Measurements from ENCODE around the gene KIF19.

Gene KIF19

DNA sequence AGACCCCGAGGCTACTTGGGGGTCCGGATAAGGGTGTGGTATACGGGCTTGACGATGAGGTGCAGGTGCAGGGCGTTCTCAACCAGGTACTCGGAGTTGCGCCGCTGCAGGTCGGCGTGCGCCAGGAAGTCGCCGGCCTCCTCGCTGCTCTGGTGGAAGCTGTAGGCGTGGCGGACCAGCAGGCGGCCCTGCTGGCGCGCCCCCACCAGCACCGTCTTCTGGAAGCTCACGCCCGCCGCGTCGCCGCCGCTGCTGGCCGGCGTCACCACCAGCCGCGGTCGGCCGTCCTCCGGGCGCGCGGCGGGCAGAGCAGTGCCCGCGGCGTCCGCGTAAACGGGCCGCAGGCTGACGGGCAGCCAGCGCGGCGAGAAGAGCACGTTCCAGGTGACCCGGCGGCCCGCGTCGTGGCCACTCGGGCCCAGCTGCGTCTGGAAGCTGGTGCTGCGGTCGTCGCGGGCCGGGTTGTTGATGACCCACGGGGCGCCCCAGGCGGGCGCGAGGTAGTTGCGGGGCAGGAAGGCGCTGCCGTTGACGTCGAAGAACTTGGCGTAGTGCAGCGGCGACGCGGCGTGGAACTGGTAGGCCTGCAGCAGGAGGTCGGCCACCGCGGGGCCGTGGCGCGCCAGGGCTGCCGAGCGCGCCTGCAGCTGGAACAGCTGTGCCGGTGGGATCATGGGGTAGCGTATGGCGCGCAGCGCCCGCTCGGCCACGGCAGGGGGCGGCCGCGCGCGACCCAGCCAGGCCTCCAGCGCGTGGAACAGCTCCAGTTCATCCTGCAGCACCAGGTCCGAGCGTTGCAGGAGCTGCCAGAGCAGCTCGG lies 30.8 kb downstream of the KIF19 start:
- ATAC-seq = no peak
- TF ChIP-seq BACH2 (CRISPR knock-in tag; IDR thresholded peaks at IDR 0.05; ENCODE audit: borderline replicate concordance) (no peak), ZC3H10 (CRISPR knock-in tag; IDR thresholded peaks at IDR 0.05) (no peak), ZNF565 (CRISPR knock-in tag; conservative IDR thresholded peaks at IDR 0.05; ENCODE audit: low read depth) (no peak)
- TF ChIP-seq, protein P1, sequence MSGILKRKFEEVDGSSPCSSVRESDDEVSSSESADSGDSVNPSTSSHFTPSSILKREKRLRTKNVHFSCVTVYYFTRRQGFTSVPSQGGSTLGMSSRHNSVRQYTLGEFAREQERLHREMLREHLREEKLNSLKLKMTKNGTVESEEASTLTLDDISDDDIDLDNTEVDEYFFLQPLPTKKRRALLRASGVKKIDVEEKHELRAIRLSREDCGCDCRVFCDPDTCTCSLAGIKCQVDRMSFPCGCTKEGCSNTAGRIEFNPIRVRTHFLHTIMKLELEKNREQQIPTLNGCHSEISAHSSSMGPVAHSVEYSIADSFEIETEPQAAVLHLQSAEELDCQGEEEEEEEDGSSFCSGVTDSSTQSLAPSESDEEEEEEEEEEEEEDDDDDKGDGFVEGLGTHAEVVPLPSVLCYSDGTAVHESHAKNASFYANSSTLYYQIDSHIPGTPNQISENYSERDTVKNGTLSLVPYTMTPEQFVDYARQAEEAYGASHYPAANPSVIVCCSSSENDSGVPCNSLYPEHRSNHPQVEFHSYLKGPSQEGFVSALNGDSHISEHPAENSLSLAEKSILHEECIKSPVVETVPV (CRISPR knock-in tag; IDR thresholded peaks at IDR 0.05) = no peak
- TF ChIP-seq, protein P2, sequence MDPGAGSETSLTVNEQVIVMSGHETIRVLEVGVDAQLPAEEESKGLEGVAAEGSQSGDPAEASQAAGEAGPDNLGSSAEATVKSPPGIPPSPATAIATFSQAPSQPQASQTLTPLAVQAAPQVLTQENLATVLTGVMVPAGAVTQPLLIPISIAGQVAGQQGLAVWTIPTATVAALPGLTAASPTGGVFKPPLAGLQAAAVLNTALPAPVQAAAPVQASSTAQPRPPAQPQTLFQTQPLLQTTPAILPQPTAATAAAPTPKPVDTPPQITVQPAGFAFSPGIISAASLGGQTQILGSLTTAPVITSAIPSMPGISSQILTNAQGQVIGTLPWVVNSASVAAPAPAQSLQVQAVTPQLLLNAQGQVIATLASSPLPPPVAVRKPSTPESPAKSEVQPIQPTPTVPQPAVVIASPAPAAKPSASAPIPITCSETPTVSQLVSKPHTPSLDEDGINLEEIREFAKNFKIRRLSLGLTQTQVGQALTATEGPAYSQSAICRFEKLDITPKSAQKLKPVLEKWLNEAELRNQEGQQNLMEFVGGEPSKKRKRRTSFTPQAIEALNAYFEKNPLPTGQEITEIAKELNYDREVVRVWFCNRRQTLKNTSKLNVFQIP (CRISPR knock-in tag; IDR thresholded peaks at IDR 0.05; ENCODE audit: borderline replicate concordance, low read depth) = no peak

DNA sequence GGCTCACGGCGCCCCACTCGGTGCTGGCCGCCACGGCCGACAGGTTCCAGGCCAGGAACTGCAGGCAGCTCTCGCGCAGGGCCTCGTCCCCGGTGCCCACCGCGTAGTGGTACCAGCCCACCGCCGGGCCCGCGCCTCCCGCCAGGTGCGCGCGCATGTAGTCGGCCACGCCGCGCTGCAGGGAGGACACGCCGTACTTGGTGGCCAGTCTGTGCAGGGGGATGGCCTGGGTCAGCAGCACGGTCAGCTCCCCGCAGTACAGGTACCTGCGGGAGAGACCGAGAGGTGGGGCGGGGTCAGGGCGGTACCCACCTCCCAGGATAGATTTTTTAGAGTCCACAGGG lies 31.4 kb downstream of the KIF19 start:
- no peak for TF ChIP-seq ARNTL (CRISPR knock-in tag; IDR thresholded peaks at IDR 0.05; ENCODE audit: borderline replicate concordance, low read depth)
- no peak for TF ChIP-seq ZNF565 (CRISPR knock-in tag; conservative IDR thresholded peaks at IDR 0.05; ENCODE audit: low read depth)
- TF ChIP-seq, protein P3, sequence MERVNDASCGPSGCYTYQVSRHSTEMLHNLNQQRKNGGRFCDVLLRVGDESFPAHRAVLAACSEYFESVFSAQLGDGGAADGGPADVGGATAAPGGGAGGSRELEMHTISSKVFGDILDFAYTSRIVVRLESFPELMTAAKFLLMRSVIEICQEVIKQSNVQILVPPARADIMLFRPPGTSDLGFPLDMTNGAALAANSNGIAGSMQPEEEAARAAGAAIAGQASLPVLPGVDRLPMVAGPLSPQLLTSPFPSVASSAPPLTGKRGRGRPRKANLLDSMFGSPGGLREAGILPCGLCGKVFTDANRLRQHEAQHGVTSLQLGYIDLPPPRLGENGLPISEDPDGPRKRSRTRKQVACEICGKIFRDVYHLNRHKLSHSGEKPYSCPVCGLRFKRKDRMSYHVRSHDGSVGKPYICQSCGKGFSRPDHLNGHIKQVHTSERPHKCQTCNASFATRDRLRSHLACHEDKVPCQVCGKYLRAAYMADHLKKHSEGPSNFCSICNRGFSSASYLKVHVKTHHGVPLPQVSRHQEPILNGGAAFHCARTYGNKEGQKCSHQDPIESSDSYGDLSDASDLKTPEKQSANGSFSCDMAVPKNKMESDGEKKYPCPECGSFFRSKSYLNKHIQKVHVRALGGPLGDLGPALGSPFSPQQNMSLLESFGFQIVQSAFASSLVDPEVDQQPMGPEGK (CRISPR knock-in tag; IDR thresholded peaks at IDR 0.05; ENCODE audit: borderline replicate concordance) = no peak
- TF ChIP-seq RARB (CRISPR knock-in tag; IDR thresholded peaks at IDR 0.05) = no peak
- no peak for TF ChIP-seq SNAI2 (CRISPR knock-in tag; IDR thresholded peaks at IDR 0.05)
- no peak for TF ChIP-seq TOX (CRISPR knock-in tag; IDR thresholded peaks at IDR 0.05; ENCODE audit: borderline replicate concordance)
- TF ChIP-seq GLIS3 (CRISPR knock-in tag; IDR thresholded peaks at IDR 0.05) = no peak
- TF ChIP-seq, protein P4, sequence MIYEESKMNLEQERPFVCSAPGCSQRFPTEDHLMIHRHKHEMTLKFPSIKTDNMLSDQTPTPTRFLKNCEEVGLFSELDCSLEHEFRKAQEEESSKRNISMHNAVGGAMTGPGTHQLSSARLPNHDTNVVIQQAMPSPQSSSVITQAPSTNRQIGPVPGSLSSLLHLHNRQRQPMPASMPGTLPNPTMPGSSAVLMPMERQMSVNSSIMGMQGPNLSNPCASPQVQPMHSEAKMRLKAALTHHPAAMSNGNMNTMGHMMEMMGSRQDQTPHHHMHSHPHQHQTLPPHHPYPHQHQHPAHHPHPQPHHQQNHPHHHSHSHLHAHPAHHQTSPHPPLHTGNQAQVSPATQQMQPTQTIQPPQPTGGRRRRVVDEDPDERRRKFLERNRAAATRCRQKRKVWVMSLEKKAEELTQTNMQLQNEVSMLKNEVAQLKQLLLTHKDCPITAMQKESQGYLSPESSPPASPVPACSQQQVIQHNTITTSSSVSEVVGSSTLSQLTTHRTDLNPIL (CRISPR knock-in tag; IDR thresholded peaks at IDR 0.05; ENCODE audit: low read depth) = no peak
- TF ChIP-seq, protein P1 (CRISPR knock-in tag; IDR thresholded peaks at IDR 0.05) = no peak
- TF ChIP-seq ZFP3 (CRISPR knock-in tag; IDR thresholded peaks at IDR 0.05) = no peak
- no peak for TF ChIP-seq BACH2 (CRISPR knock-in tag; IDR thresholded peaks at IDR 0.05; ENCODE audit: borderline replicate concordance)
- TF ChIP-seq ZNF8 (CRISPR knock-in tag; IDR thresholded peaks at IDR 0.05) = no peak
- no peak for TF ChIP-seq ZNF70 (CRISPR knock-in tag; IDR thresholded peaks at IDR 0.05)
- TF ChIP-seq, protein P5, sequence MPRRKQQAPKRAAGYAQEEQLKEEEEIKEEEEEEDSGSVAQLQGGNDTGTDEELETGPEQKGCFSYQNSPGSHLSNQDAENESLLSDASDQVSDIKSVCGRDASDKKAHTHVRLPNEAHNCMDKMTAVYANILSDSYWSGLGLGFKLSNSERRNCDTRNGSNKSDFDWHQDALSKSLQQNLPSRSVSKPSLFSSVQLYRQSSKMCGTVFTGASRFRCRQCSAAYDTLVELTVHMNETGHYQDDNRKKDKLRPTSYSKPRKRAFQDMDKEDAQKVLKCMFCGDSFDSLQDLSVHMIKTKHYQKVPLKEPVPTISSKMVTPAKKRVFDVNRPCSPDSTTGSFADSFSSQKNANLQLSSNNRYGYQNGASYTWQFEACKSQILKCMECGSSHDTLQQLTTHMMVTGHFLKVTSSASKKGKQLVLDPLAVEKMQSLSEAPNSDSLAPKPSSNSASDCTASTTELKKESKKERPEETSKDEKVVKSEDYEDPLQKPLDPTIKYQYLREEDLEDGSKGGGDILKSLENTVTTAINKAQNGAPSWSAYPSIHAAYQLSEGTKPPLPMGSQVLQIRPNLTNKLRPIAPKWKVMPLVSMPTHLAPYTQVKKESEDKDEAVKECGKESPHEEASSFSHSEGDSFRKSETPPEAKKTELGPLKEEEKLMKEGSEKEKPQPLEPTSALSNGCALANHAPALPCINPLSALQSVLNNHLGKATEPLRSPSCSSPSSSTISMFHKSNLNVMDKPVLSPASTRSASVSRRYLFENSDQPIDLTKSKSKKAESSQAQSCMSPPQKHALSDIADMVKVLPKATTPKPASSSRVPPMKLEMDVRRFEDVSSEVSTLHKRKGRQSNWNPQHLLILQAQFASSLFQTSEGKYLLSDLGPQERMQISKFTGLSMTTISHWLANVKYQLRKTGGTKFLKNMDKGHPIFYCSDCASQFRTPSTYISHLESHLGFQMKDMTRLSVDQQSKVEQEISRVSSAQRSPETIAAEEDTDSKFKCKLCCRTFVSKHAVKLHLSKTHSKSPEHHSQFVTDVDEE (CRISPR knock-in tag; IDR thresholded peaks at IDR 0.05) = no peak
- no peak for TF ChIP-seq ZFP30 (CRISPR knock-in tag; IDR thresholded peaks at IDR 0.05)
- no peak for TF ChIP-seq CSDC2 (CRISPR knock-in tag; IDR thresholded peaks at IDR 0.05)
- no peak for TF ChIP-seq ESRRG (CRISPR knock-in tag; IDR thresholded peaks at IDR 0.05)
- no peak for TF ChIP-seq PPARA (CRISPR knock-in tag; IDR thresholded peaks at IDR 0.05; ENCODE audit: borderline replicate concordance)
- no peak for TF ChIP-seq OSR1 (CRISPR knock-in tag; IDR thresholded peaks at IDR 0.05)
- no peak for ATAC-seq
